HG02885 (cell line): ENCODE data around the gene KLHL29.

Source experiments
- ATAC-seq: cut with Tn5 transposase; IDR thresholded peaks from one replicate; pipeline ENCODE4 v1.9.1; 2021; ENCODE audit warnings: mild to moderate bottlenecking; ENCODE audit not compliant: unreplicated experiment, poor library complexity

The KLHL29 gene

GRCh38 chr2:23505984-23506380 is 121.0 kb downstream of the KLHL29 start:
- ATAC-seq, result no peak

DNA sequence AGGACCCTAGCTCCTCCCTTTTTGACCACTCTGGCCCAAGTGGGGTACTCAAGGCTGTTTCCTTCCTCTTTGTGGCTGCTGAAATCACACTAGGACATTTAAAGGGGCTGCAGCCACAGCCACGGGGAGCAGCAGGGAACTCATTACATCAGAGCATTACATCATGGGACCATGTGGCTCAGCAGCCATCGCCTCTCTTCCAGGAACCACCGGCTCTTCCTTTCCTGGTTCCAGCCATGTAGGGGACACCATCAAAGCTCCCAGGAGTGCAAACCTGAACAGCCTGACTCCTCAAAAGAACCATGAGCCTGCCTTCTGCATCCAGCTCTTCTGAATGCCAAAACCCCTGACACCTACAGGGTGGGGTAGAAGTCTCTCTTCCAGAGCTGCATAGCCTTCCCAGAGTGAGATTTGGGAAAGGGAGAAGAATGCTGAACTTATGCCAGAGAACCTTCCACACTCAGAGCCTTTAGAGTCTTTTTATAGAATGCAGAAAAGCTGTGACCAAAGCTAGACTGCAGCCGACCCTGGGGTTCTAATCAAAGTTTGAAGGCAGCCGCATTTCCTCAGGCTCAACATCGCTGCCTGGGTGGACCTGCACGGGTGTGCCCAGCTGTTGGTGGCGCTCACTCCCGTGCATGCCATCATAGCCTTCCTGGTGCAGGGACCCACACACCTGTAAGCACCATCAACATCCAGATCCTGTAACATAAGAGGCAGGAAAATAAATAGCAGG is 121.7 kb downstream of the KLHL29 start:
- ATAC-seq, result no peak

DNA sequence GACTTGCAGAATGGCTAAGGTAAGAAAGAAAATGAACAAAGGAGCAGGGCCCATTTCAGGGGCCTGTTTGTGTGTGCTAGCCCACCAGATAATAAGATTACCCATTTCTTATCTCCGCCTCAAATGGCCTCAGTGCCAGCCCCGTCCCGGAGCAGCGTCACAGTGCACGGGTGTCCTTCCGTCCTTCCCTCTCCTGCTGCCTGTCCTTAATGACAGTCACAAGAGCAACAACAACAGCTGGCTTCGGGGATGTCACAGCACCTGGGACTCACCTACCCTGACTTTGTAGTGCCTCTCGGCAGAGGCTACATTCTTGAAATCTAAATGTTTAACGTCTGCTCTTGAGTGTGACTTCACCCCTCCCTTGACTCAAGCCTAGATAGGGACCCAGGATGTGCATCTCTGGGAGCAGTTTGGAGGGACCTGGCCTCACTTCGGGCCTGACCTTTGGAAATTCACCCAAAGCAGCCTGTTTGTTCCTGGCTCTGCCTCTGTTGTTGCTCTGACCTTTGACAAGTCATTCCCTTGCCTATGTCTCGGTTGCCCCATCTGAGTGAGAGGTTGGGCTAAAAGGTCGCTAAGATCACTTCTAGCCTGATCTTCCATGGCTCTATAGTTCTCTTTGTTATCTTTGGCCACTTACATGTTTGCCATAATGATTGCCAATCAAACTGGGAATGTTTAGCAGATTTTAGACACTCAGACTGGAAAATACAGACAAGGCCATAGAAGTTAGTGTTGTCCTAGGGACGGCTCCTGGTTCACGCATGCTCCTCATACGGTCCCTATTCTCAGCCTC is 122.5 kb downstream of the KLHL29 start:
- no peak for ATAC-seq

DNA sequence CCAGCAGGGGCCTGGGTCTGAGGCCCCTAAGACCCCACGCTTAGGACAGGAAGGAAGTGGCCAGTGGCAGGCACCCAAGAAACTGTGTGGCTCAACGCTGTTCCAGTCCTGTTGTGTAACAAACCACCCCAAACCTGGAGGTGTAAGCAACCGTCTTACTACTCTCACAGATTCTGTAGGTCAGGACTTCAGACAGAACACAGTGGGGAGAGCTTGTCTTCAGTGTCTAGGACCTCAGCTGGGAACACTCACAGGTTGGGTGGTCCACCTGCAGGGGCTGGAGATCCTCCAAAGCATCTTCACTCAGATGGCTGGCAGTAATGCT is 123.0 kb downstream of the KLHL29 start:
- no peak for ATAC-seq

- ATAC-seq, result no peak
Measured at GRCh38 chr2:23509103-23509502, 124.1 kb downstream of the KLHL29 start.

- no peak for ATAC-seq
Measured at GRCh38 chr2:23509596-23510292, 124.8 kb downstream of the KLHL29 start.

GRCh38 chr2:23510471-23510870 is 125.5 kb downstream of the KLHL29 start:
- no peak for ATAC-seq

GRCh38 chr2:23512778-23513177 is 127.8 kb downstream of the KLHL29 start:
- no peak for ATAC-seq

GRCh38 chr2:23513245-23513871 is 128.4 kb downstream of the KLHL29 start:
- ATAC-seq, result no peak

DNA sequence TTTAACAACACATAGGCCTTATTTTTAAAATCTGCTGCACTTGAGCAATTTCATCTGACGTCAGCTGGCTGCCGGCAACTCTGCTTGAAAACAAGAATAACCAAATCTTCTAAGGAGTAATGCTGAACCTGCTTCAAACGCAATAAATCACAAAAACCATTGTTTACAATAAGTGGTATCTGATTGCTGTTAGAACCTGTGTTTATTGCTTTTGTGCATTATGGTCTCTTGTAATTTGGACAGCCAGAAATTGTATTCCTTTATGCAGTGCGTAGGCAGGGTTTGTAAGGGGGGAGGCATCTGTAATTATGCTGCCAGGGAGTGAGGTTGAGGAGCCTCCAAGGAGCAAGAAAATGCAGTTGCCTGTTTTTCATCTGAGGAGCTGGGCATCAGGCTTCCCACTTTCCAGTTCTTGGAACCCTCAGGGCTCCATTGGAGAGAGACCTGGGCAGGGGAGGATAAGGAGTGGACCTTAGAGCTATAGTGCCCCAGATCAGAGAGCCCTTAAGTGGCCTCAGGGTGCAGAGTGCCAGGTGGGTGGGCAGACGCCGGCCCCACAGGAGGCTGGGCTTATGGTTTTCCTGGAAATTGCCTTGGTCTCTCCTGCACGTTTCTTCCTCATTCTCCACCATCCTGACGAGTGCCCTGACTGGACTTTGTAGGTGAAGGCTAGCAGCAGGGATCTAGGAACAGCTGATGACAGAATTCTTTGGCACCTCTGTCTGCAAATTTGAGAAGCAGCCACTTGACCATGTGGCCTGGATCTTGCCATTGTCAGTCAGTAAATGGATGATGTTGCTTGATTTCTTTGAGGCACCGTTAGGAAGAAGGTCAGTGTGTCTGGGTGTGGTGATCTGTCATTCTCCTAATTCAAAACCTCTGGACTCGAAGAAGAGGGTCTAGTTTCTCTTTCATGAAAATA is 129.2 kb downstream of the KLHL29 start:
- ATAC-seq, result no peak

DNA sequence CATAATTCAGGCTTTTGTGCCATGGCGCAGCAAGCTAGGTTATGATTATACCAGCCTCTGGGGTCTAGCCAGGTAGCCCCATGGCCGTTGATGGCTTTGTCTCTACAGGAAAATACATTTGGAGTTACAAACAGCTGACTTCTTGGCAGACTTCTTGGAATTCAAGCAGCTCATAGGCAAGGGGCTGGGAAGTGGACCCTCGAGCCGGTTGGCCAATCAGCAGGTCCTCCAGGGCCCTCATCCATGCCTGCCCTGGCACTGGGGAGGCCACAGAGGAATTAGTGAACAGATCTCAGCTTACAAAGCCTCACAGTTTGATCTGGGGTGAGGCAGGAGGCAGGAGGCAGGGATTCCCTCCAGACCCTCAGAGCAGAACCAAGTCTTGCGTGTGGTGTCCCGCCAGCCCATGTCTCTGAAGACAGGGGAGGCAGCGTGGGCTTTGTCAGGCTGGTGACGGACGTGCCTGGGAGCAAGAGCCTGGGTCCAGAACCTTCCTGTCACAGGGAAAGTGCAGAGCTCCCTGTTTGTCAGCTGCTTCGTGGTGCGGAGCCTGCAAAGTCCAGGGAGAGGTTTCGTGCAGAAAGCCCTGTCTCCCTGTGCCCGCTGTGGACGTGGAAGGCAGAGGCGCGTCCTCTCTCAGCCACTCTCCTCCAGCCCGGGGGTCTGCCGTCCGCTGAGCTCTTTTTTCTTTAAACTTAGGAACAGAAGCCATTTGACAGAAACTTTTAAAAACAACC is 131.7 kb downstream of the KLHL29 start:
- ATAC-seq, result no peak

GRCh38 chr2:23518481-23519333 is 133.7 kb downstream of the KLHL29 start:
- ATAC-seq, result no peak

- ATAC-seq, result no peak
Measured at GRCh38 chr2:23519334-23519651, 134.3 kb downstream of the KLHL29 start.

DNA sequence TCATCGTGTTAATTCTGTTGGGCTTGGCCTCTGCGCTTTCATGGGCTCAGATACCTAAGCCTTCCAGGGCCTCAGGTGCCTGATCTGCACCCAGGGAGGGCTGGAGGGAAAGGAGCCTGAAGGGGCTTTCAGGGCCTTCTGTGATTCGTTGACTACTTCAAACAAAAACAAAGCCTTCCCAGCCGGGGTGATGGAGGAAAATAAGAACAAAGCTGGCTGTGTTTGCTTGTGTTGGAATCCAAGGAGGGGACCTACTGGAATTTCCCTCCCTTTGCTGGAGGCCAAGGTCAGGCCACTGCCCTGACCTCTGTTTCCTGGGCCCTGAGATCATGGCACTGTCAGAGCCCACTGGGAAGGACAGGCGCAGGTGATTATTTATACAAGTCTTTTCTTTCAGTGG is 135.3 kb downstream of the KLHL29 start:
- ATAC-seq, result no peak

GRCh38 chr2:23521060-23521459 is 136.1 kb downstream of the KLHL29 start:
- ATAC-seq, result no peak

- ATAC-seq, result no peak
Measured at GRCh38 chr2:23522726-23523372, 137.9 kb downstream of the KLHL29 start.

DNA sequence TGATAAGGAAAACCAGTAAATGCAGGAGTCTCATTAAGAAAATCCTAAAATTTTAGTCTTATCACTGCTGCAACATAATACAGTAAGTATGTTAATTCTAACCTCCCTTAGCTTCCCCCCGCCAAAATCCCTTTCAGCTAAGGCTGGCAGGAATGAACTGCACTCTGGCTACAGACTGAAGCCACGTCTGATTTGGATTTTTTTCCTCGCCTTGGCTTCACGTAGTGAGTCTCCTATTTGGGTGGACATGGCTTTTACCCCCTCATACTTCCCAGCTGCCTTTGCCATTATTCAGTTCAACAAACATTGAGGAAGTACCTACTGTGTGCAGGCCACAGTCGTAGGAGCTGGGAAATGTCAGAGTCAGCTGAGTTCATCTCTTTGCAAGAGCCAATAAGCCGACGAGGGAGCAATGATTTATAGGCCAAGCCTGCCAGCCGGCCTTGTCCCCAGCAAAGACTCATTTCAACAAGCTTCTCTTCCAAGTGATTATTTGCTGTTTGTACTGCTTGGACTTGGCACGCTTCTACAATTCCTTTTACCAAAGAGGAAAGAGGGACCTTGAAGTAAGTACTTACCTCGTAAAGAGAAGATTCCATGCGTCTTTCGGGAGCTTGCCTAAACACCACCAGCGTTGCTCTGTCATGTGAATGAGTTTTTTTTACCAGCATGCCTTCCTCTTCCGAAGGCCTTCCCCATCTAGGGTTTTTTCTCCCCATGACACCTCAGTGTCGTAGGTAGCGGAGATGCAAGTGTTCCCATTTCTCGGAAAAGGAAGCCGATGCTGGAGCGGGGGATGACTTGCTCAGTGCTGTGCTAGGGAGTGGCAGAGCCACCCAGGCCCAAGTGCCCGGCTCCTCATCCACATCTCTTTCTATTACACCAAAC is 138.6 kb downstream of the KLHL29 start:
- no peak for ATAC-seq
